ENCODE data around the gene BCL7C. TPM values are rescaled to one million over a fixed set of nuclear protein-coding genes. Genes with fewer than 3 reads are reported as not detected.
A peak's percentile ranks its signal among the peaks of the same experiment; 100 is the strongest.

The BCL7C gene
- total RNA-seq, 1 experiment from 2014 or later = 28.2 TPM

GRCh38 chr16:30937692-30938091 is 43.8 kb upstream of the BCL7C start:
- intact Hi-C loops (cut with micrococcal nuclease; ENCODE audit: unreplicated experiment) = no loop called here
- no peak for TF ChIP-seq EZH2 (IDR thresholded peaks at IDR 0.05; ENCODE audit: borderline replicate concordance, low read depth, low read length, poor library complexity, severe bottlenecking)
- TF ChIP-seq, protein P1, sequence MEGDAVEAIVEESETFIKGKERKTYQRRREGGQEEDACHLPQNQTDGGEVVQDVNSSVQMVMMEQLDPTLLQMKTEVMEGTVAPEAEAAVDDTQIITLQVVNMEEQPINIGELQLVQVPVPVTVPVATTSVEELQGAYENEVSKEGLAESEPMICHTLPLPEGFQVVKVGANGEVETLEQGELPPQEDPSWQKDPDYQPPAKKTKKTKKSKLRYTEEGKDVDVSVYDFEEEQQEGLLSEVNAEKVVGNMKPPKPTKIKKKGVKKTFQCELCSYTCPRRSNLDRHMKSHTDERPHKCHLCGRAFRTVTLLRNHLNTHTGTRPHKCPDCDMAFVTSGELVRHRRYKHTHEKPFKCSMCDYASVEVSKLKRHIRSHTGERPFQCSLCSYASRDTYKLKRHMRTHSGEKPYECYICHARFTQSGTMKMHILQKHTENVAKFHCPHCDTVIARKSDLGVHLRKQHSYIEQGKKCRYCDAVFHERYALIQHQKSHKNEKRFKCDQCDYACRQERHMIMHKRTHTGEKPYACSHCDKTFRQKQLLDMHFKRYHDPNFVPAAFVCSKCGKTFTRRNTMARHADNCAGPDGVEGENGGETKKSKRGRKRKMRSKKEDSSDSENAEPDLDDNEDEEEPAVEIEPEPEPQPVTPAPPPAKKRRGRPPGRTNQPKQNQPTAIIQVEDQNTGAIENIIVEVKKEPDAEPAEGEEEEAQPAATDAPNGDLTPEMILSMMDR (conservative IDR thresholded peaks at IDR 0.05; ENCODE audit: low read depth, low read length) = no peak
- no TSS peak for BruUV-seq (replicated peaks)
- H3K4me3 ChIP-seq (ENCODE audit: low read depth, low read length, poor library complexity, severe bottlenecking) = no peak overlapping the region
- peaks cover 16% of the 10 kb centered on the region for H3K36me3 ChIP-seq (ENCODE audit: insufficient read depth, low read length, poor library complexity, severe bottlenecking)
- H3K9me3 ChIP-seq (ENCODE audit: low read depth, low read length, poor library complexity, severe bottlenecking) = no peaks in the 10 kb centered on the region
- DNase-seq (ENCODE audit: low spot score) = no peak
- ChIA-PET POLR2A (ENCODE audit: low non-redundant PET) (no interaction called here), CTCF (no interaction called here)
- no peaks in the 10 kb centered on the region for H3K4me1 ChIP-seq (ENCODE audit: insufficient read depth, low read length, poor library complexity, severe bottlenecking)
- H3K27ac ChIP-seq (ENCODE audit: low read depth, low read length, poor library complexity, severe bottlenecking) = peak overlapping the region; percentile 37
- no peaks in the 10 kb centered on the region for H3K27me3 ChIP-seq (replicated peaks; ENCODE audit: insufficient read depth, low read depth, low read length, poor library complexity)

GRCh38 chr16:30934827-30935557 is 41.1 kb upstream of the BCL7C start:
- no peaks in the 10 kb centered on the region for H3K9me3 ChIP-seq (ENCODE audit: low read depth, low read length, poor library complexity, severe bottlenecking)
- H3K36me3 ChIP-seq (ENCODE audit: insufficient read depth, low read length, poor library complexity, severe bottlenecking) = peaks cover 30% of the 10 kb centered on the region
- no peaks in the 10 kb centered on the region for H3K4me1 ChIP-seq (ENCODE audit: insufficient read depth, low read length, poor library complexity, severe bottlenecking)
- H3K27me3 ChIP-seq (replicated peaks; ENCODE audit: insufficient read depth, low read depth, low read length, poor library complexity) = no peaks in the 10 kb centered on the region
- DNase-seq (ENCODE audit: low spot score) = peak; percentile 62
- CTCF ChIA-PET = no interaction called here
- POLR2A ChIA-PET (ENCODE audit: low non-redundant PET) = interaction anchor here (0.5 kb wide), 1 partner anchor 276 kb away, joined by 3 read pairs; no protein-coding TSS in a partner anchor
- BruUV-seq (replicated peaks) = no TSS peak
- no peak overlapping the region for H3K4me3 ChIP-seq (ENCODE audit: low read depth, low read length, poor library complexity, severe bottlenecking)
- intact Hi-C loops (cut with micrococcal nuclease; ENCODE audit: unreplicated experiment) = no loop called here
- H3K27ac ChIP-seq (ENCODE audit: low read depth, low read length, poor library complexity, severe bottlenecking) = no peak overlapping the region
- TF ChIP-seq, protein P1 (conservative IDR thresholded peaks at IDR 0.05; ENCODE audit: low read depth, low read length) = peak; percentile 80
- TF ChIP-seq EZH2 (IDR thresholded peaks at IDR 0.05; ENCODE audit: borderline replicate concordance, low read depth, low read length, poor library complexity, severe bottlenecking) = no peak

- no peak overlapping the region for H3K4me3 ChIP-seq (ENCODE audit: low read depth, low read length, poor library complexity, severe bottlenecking)
- no peak for DNase-seq (ENCODE audit: low spot score)
- peaks cover 5% of the 10 kb centered on the region for H3K4me1 ChIP-seq (ENCODE audit: insufficient read depth, low read length, poor library complexity, severe bottlenecking)
- POLR2A ChIA-PET (ENCODE audit: low non-redundant PET) = no interaction called here
- H3K27me3 ChIP-seq (replicated peaks; ENCODE audit: insufficient read depth, low read depth, low read length, poor library complexity) = no peaks in the 10 kb centered on the region
- TSS peak; percentile 6 for BruUV-seq (replicated peaks)
- TF ChIP-seq, protein P1 (conservative IDR thresholded peaks at IDR 0.05; ENCODE audit: low read depth, low read length) = no peak
- no peak for TF ChIP-seq EZH2 (IDR thresholded peaks at IDR 0.05; ENCODE audit: borderline replicate concordance, low read depth, low read length, poor library complexity, severe bottlenecking)
- H3K9me3 ChIP-seq (ENCODE audit: low read depth, low read length, poor library complexity, severe bottlenecking) = no peaks in the 10 kb centered on the region
- CTCF ChIA-PET = interaction anchor here (1.0 kb wide), 1 partner anchor 22 kb away, joined by 4 read pairs; no protein-coding TSS in a partner anchor
- intact Hi-C loops (cut with micrococcal nuclease; ENCODE audit: unreplicated experiment) = no loop called here
- H3K36me3 ChIP-seq (ENCODE audit: insufficient read depth, low read length, poor library complexity, severe bottlenecking) = peaks cover 32% of the 10 kb centered on the region
- H3K27ac ChIP-seq (ENCODE audit: low read depth, low read length, poor library complexity, severe bottlenecking) = no peak overlapping the region
Observed at GRCh38 chr16:30931068-30931650, 37.3 kb upstream of the BCL7C start.
